8988T (cell line): ENCODE results near the gene NKRF.

ENCODE experiments used
- DNase-seq: peaks from one replicate; pipeline ENCODE4 v3.0.0; 2011

The NKRF gene

GRCh38 chrX:119607018-119607389 is 780 bp upstream of the NKRF start:
- DNase-seq: no peak

- DNase-seq: no peak
Measured at GRCh38 chrX:119605464-119606279, 552 bp downstream of the NKRF start.

- no peak for DNase-seq
Measured at GRCh38 chrX:119604766-119605463, 1.3 kb downstream of the NKRF start.

- no peak for DNase-seq
Measured at GRCh38 chrX:119602701-119603255, 3.4 kb downstream of the NKRF start.

- no peak for DNase-seq
Measured at GRCh38 chrX:119589810-119590209, 16.4 kb downstream of the NKRF start.

GRCh38 chrX:119583431-119584059 is 22.7 kb downstream of the NKRF start:
- DNase-seq: no peak

- no peak for DNase-seq
Measured at GRCh38 chrX:119579414-119579813, 26.8 kb downstream of the NKRF start.

GRCh38 chrX:119574394-119575266 is 31.6 kb downstream of the NKRF start, which contains the start of gene UBE2A:
UBE2A (plus strand) TSS chrX:119574563; CDS start chrX:119574712, 149 bp downstream.
- DNase-seq: peak; percentile 64

GRCh38 chrX:119573840-119574393 is 32.3 kb downstream of the NKRF start:
- DNase-seq: no peak

- no peak for DNase-seq
Measured at GRCh38 chrX:119573222-119573621, 33.0 kb downstream of the NKRF start.

- no peak for DNase-seq
Measured at GRCh38 chrX:119570351-119570835, 35.8 kb downstream of the NKRF start.

GRCh38 chrX:119565107-119565663 is 41.0 kb downstream of the NKRF start, which contains the start of gene STEEP1:
STEEP1 (minus strand) TSS chrX:119565409; CDS start chrX:119565355, 54 bp downstream.
- peak; percentile 33 for DNase-seq

- no peak for DNase-seq
Measured at GRCh38 chrX:119552508-119552907, 53.7 kb downstream of the NKRF start.

GRCh38 chrX:119549327-119550016 is 56.8 kb downstream of the NKRF start:
- no peak for DNase-seq

- peak; percentile 46 for DNase-seq
Measured at GRCh38 chrX:119541188-119541587, 65.0 kb downstream of the NKRF start.

GRCh38 chrX:119539872-119540271 is 66.4 kb downstream of the NKRF start:
- no peak for DNase-seq
